GM19351 (cell line): Measurements from ENCODE around the gene DENND4B.
A peak's percentile ranks its signal among the peaks of the same experiment; 100 is the strongest.
"Not testable (repeated sequence)": the region's sequence is repeated elsewhere in the genome, so short reads cannot be mapped to it uniquely, and the experiment has no call there.

ENCODE experiments used
- ATAC-seq: cut with Tn5 transposase; IDR thresholded peaks from one replicate; pipeline ENCODE4 v1.9.1; 2021; ENCODE audit warnings: mild to moderate bottlenecking, moderate library complexity; ENCODE audit not compliant: unreplicated experiment

DENND4B gene

DNA sequence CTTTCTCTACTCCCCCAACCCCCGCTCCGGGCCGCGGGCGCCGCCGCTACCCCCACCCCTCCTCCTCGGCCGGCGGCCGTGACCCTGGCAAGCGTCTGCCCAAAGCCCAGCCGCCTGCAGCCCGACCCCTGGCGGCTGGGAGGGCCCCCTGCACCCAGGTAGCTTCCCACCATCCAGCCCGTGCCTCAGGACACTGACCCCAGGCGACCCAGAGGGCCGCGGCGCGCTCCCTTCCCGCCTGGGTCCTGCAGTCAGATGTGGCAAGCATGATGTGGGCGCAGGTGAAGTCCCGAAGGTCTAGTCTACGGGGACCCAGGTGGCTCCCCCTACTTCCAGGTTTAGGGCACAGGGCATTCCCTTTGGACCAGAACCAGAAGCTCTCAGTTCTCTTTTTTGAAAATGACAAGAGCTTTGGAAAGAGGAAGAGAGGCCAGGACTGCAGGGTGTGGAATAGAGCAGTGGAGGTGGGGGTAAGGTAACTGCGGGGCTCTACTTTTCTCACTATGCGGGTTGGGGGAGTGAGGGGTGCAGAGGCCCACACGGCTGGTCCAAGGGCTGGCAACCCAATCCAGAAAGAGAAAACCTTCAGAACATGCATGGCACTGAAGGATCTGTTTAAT lies at the start of gene DENND4B:
Gene DENND4B (minus strand): TSS at position 97 of the 620 bp plus-strand sequence. CDS start 2,344 bp downstream, outside the sequence.
- ATAC-seq, result peak; percentile 59

GRCh38 chr1:153995640-153996039 lies 49.1 kb upstream of the DENND4B start:
- no peak for ATAC-seq

DNA sequence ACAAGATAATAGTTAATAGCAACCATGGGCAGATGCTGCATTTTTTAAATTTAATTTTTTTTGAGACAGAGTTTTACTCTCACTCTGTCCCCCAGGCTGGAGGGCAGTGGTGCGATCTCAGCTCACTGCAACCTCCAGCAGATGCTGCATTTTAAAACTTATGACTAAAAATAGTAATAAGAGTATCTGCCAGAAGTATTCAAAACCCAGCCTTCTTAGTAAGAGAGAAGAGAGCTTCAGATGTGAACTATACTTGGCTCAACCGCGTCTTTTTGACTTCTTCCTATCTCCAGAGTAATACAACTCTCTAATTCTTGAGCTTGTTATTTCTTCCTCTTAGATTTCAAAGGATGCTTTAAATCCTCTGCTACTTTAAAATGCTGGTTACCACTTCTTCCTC lies 48.7 kb upstream of the DENND4B start:
- ATAC-seq, result no peak

- ATAC-seq, result no peak
Observed at GRCh38 chr1:153991806-153992205, 45.3 kb upstream of the DENND4B start.

GRCh38 chr1:153991151-153991630 lies 44.7 kb upstream of the DENND4B start:
- no peak for ATAC-seq

DNA sequence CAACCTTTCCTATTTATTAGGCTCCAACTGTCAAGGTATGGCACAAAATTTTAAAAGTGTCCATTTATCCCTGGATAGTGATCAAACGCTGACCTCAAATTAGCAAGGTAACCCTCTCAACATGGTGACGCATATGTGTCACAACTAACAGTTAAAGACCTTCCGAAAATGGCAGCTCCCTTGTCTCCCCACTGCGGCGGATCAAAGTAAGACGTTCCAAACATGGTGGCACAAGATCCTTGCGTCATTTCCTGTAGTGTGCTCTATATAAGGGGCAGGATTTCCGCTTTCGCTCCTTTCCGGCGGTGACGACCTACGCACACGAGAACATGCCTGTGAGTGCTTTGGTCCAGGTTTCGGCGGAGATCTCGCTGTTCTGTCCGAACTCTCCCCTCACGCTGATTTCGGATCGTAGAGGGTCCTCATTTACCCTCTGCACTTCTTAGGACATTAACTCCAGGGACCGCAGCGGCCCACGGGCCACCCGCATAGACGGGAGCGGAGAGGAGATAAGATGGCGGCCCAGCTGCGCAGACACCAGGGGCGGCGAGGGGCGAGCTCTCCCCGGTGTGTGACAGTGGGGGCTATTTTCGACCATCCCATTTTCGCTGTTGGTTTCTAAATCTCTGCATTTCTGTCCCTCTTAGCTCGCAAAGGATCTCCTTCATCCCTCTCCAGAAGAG lies 44.1 kb upstream of the DENND4B start, which contains the start of gene RPS27:
Gene RPS27 (plus strand): TSS at position 295 of the 683 bp plus-strand sequence. CDS start 35 bp downstream, at position 330.
- ATAC-seq, result peak; percentile 69

GRCh38 chr1:153987621-153988020 lies 41.1 kb upstream of the DENND4B start:
- ATAC-seq, result no peak

- no peak for ATAC-seq
Observed at GRCh38 chr1:153985941-153986761, 39.6 kb upstream of the DENND4B start, which contains the start of gene RAB13. Gene RAB13 (minus strand): TSS chr1:153986339. CDS start chr1:153986236, 103 bp downstream.

DNA sequence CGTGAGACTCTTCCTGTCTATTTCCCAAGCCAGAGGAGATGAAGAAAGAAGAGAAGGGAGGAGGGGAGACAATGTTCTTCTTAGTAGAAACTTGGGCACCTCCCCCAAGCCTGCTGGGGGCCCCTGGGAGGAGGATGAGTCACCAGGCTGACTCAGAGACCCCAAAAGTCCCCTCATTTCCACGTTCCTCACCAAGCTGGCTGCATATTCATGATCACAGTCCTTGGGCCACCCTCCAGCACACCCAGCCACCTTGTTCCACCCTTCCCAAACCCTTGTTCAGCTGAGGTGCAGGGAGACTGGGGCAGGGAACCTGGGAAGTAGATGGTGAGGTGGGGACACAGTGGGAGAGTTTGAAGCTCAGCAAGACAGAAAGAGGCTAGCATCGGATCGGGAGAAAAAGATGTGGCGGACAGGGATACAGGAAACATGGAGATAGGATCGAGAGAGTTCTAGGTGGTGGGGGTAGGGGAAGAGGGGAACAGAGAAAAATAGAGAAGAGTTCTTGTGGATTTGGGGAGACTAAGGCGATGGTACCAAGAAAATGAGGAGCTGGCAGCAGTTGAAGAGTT lies 38.9 kb upstream of the DENND4B start:
- no peak for ATAC-seq

- ATAC-seq, result no peak
Observed at GRCh38 chr1:153984123-153984894, 37.8 kb upstream of the DENND4B start.

GRCh38 chr1:153981735-153982134 lies 35.2 kb upstream of the DENND4B start:
- ATAC-seq, result not testable (repeated sequence)

DNA sequence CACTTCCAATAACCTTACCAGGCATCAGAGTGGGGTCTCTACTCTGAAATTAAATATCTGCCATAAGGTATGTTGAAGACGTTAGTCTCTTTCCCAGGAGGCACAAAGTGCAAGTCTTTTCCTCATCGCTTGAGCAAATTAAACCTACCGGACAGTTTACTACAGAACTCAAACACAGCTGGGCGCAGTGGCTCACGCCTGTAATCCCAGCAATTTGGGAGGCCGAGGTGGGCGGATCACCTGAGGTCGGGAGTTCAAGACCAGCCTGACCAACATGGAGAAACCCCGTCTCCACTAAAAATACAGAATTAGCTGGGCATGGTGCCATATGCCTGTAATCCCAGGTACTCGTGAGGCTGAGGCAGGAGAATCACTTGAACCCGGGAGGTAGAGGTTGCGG lies 32.6 kb upstream of the DENND4B start:
- ATAC-seq, result not testable (repeated sequence)

- no peak for ATAC-seq
Observed at GRCh38 chr1:153978274-153978909, 31.9 kb upstream of the DENND4B start.

DNA sequence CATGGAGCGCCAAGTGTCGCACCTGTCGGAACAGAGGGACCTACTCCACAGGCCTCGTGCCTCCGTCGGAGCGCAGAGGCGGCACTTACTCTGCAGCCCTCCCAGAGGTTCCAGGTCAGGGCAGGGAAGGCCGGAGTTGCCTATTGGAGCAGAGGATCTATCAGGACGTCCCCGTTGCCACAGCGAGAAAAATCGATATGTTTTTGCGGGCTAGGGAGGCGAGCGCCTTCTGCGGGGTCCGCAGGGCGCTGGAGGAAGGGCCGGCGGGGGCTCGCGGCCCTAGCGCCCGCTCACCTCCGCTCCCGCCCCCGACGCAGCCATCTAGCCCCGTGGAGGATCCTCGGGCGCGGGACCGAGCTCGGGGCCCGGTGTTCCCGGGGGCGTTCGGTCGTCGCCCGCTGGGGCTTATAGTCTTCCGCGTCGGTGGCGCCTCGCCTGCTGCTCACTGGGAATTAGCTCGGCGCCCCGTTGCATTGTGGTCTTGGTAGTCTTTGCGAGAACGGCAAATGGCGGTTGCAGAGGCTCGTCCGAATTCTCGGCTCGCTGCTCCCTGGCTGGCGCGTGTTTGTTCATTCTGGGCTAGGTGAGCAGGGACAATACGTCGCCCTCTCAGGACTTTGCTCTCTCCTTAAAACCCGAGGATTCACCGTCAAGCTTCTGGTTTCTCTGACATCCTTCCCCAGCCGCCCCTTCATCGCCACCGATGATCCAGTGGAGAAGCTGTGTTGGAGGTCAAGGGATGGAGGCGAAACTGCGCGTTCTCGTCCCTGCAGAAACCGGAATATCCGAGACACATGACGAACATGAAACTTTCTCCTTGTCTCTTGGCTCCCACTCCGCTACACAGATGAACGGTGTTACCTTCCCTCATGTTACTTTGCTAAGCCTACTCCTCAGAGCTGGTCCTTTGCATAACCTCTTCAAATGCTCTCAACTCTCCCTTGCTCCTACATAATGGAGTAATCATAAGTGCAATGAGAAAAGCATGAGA lies 31.0 kb upstream of the DENND4B start, which contains the start of gene JTB:
Gene JTB (minus strand): TSS at position 425 of the 991 bp plus-strand sequence. CDS start 422 bp downstream, at position 3.
- ATAC-seq, result peak; percentile 82

- no peak for ATAC-seq
Observed at GRCh38 chr1:153976819-153977249, 30.3 kb upstream of the DENND4B start.

DNA sequence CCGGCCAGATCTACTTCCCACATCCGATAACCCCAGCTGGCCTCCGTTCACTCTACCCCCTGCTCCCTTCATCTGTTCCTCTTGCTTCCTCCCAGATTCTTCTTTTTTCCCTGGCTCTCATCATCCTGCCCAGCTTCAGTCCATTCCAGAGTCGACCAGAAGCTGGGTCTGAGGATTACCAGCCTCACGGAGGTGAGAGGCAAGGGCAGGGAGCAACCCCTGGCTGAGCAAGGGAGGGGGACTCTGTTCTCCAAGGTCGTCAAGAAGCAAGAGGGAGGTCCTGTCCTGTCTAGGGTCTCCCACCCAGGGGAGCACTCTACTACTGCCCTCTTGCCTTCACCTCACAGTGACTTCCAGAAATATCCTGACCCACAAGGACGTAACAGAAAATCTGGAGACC lies 27.0 kb upstream of the DENND4B start:
- no peak for ATAC-seq

DNA sequence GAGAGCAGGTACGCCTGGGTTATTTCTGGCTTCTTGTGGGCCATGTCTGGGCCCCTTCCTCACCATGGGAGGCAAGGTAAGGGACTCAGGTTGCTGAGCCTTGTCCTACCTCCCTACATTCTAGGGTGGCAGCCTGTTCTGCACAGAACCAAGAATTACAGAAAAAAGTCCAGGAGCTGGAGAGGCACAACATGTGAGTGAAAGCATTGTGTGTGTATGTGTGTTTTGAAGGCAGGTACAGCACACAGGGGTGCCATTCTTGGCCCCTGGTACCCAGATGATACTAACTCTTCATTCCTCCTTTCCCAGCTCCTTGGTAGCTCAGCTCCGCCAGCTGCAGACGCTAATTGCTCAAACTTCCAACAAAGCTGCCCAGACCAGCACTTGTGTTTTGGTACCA lies 26.6 kb upstream of the DENND4B start:
- no peak for ATAC-seq

DNA sequence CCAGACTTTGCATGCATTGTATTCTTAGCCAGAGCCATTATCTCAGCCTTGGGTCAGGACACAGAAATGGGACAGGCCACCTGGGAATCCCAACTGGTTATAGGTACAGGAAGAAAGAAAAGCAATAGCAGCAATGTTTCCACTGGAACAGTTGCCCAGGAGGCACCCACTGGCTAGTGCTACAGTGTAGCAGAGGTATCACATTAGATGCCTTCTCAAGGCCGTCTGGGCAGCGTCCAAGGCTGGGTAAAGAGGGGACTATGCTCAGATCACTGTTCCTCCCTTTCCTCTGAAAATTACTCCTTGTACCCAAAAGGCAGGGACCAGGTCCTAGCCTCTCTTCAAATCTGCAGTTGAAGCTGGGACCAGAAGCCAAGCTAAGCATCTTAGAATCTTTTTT lies 23.8 kb upstream of the DENND4B start:
- ATAC-seq, result no peak
